ENCODE data around the gene UBQLNL. TPM values are rescaled to one million over a fixed set of nuclear protein-coding genes. Genes with fewer than 3 reads are reported as not detected.

The UBQLNL gene
- polyA plus RNA-seq, 1 of the 3 experiments (the other 2 are of a cell fraction): 0.03 TPM

DNA sequence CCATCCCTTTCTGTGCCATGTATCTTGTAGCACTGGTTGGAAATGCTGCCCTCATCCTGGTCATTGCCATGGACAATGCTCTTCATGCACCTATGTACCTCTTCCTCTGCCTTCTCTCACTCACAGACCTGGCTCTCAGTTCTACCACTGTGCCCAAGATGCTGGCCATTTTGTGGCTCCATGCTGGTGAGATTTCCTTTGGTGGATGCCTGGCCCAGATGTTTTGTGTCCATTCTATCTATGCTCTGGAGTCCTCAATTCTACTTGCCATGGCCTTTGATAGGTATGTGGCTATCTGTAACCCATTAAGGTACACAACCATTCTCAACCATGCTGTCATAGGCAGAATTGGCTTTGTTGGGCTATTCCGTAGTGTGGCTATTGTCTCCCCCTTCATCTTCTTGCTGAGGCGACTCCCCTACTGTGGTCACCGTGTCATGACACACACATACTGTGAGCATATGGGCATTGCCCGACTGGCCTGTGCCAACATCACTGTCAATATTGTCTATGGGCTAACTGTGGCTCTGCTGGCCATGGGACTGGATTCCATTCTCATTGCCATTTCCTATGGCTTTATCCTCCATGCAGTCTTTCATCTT, 27.6 kb downstream of the UBQLNL start (continued):
- TF ChIP-seq, protein P1, sequence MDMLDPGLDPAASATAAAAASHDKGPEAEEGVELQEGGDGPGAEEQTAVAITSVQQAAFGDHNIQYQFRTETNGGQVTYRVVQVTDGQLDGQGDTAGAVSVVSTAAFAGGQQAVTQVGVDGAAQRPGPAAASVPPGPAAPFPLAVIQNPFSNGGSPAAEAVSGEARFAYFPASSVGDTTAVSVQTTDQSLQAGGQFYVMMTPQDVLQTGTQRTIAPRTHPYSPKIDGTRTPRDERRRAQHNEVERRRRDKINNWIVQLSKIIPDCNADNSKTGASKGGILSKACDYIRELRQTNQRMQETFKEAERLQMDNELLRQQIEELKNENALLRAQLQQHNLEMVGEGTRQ (IDR thresholded peaks at IDR 0.05; ENCODE audit: borderline replicate concordance, low read depth, low read length): no peak
- TF ChIP-seq, protein P2, sequence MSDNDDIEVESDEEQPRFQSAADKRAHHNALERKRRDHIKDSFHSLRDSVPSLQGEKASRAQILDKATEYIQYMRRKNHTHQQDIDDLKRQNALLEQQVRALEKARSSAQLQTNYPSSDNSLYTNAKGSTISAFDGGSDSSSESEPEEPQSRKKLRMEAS (IDR thresholded peaks at IDR 0.05; ENCODE audit: low read depth): no peak
- TF ChIP-seq NFIC (IDR thresholded peaks at IDR 0.05; ENCODE audit: borderline replicate concordance) (no peak), TEAD4 (IDR thresholded peaks at IDR 0.05; ENCODE audit: borderline replicate concordance, insufficient read depth) (no peak), FOXJ3 (CRISPR knock-in tag; IDR thresholded peaks at IDR 0.05) (no peak), FOSL2 (IDR thresholded peaks at IDR 0.05; ENCODE audit: borderline replicate concordance, low read depth) (no peak), RCOR1 (IDR thresholded peaks at IDR 0.05; ENCODE audit: low read length) (no peak), RFX5 (IDR thresholded peaks at IDR 0.05; ENCODE audit: low read length) (no peak)
- TF ChIP-seq, protein P3, sequence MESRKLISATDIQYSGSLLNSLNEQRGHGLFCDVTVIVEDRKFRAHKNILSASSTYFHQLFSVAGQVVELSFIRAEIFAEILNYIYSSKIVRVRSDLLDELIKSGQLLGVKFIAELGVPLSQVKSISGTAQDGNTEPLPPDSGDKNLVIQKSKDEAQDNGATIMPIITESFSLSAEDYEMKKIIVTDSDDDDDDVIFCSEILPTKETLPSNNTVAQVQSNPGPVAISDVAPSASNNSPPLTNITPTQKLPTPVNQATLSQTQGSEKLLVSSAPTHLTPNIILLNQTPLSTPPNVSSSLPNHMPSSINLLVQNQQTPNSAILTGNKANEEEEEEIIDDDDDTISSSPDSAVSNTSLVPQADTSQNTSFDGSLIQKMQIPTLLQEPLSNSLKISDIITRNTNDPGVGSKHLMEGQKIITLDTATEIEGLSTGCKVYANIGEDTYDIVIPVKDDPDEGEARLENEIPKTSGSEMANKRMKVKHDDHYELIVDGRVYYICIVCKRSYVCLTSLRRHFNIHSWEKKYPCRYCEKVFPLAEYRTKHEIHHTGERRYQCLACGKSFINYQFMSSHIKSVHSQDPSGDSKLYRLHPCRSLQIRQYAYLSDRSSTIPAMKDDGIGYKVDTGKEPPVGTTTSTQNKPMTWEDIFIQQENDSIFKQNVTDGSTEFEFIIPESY (IDR thresholded peaks at IDR 0.05; ENCODE audit: borderline replicate concordance, low read depth): no peak

DNA sequence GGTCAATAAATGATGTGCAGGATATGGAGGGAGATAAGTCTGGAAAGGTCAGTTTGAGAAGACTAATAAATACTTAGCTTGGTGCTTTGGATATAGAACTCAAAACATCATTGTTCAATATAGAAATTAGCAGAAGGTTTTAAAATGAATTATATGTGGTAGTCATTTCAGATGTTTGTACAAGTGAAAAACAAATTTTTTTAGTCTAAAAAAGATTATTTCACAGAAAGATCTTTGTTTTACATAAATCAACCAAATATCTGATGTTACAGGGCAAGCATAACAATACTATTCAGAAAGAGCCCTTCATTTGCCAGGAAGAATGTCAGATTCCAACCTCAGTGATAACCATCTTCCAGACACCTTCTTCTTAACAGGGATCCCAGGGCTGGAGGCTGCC, 28.1 kb downstream of the UBQLNL start, which contains the start of gene OR52D1:
Gene OR52D1, plus strand, starts transcription at position 301 of the 400 bp plus-strand sequence. Its CDS starts 22 bp downstream, at position 323.
- POLR2A ChIA-PET: no interaction called here
- H3K27ac ChIP-seq (ENCODE audit: low read depth in 2 of 2, low read length in 1 of 2): no peak within 1 kb of the TSS
- no peaks in the 10 kb centered on the region for H3K4me1 ChIP-seq (ENCODE audit: control insufficient read depth in 1 of 2, insufficient read depth in 2 of 2, low read depth in 1 of 2, low read length in 1 of 2)
- H3K4me3 ChIP-seq (ENCODE audit: low read depth in 2 of 2, low read length in 1 of 2): no peak within 1 kb of the TSS
- no peaks in the 10 kb centered on the region for H3K36me3 ChIP-seq (replicated peaks in 1 of 2; ENCODE audit: control insufficient read depth in 1 of 2, insufficient read depth in 2 of 2, low read length in 1 of 2)
- no peak within 1 kb of the TSS for H3K4me2 ChIP-seq
- TF ChIP-seq, protein P4, sequence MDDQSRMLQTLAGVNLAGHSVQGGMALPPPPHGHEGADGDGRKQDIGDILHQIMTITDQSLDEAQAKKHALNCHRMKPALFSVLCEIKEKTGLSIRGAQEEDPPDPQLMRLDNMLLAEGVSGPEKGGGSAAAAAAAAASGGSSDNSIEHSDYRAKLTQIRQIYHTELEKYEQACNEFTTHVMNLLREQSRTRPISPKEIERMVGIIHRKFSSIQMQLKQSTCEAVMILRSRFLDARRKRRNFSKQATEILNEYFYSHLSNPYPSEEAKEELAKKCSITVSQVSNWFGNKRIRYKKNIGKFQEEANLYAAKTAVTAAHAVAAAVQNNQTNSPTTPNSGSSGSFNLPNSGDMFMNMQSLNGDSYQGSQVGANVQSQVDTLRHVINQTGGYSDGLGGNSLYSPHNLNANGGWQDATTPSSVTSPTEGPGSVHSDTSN (IDR thresholded peaks at IDR 0.05): no peak
- TF ChIP-seq FOXM1 (IDR thresholded peaks at IDR 0.05; ENCODE audit: low read depth) (no peak), FOSL2 (IDR thresholded peaks at IDR 0.05; ENCODE audit: borderline replicate concordance, low read depth) (no peak), POLR2AphosphoS5 (IDR thresholded peaks at IDR 0.05; ENCODE audit: low read depth, low read length) (no peak), EP300 (IDR thresholded peaks at IDR 0.05; ENCODE audit: borderline replicate concordance in 1 of 2, low read depth in 1 of 2, low read length in 1 of 2) (no peak), CHD2 (IDR thresholded peaks at IDR 0.05; ENCODE audit: low read length, partially characterized antibody) (no peak), ELF1 (IDR thresholded peaks at IDR 0.05) (no peak), TAF1 (IDR thresholded peaks at IDR 0.05; ENCODE audit: borderline replicate concordance, low read depth, low read length) (no peak), RXRA (IDR thresholded peaks at IDR 0.05; ENCODE audit: borderline replicate concordance, low read depth) (no peak), RAD21 (IDR thresholded peaks at IDR 0.05; ENCODE audit: low read length) (no peak), RCOR1 (IDR thresholded peaks at IDR 0.05; ENCODE audit: low read length) (no peak), MEF2A (IDR thresholded peaks at IDR 0.05; ENCODE audit: borderline replicate concordance, low read depth) (no peak)
- TF ChIP-seq, protein P3 (IDR thresholded peaks at IDR 0.05; ENCODE audit: borderline replicate concordance, low read depth): no peak
- TF ChIP-seq, protein P1 (IDR thresholded peaks at IDR 0.05; ENCODE audit: borderline replicate concordance, low read depth, low read length): no peak
- TF ChIP-seq, protein P5, sequence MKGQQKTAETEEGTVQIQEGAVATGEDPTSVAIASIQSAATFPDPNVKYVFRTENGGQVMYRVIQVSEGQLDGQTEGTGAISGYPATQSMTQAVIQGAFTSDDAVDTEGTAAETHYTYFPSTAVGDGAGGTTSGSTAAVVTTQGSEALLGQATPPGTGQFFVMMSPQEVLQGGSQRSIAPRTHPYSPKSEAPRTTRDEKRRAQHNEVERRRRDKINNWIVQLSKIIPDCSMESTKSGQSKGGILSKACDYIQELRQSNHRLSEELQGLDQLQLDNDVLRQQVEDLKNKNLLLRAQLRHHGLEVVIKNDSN (IDR thresholded peaks at IDR 0.05; ENCODE audit: borderline replicate concordance, low read depth): no peak
- H3K9me3 ChIP-seq: no peaks in the 10 kb centered on the region
- peaks cover 8% of the 10 kb centered on the region for H3K27me3 ChIP-seq (ENCODE audit: insufficient read depth)
- no peak within 1 kb of the TSS for H3K9ac ChIP-seq
- CTCF ChIA-PET: no interaction called here
- H3K9me2 ChIP-seq: no peaks in the 10 kb centered on the region
- no peaks in the 10 kb centered on the region for H4K20me1 ChIP-seq (ENCODE audit: insufficient read depth)
- no peak for DNase-seq
- no peaks in the 10 kb centered on the region for H3F3A ChIP-seq (replicated peaks; ENCODE audit: insufficient read depth)
- no peaks in the 10 kb centered on the region for H3K79me2 ChIP-seq (ENCODE audit: insufficient read depth)
- H2AFZ ChIP-seq (ENCODE audit: low read depth): no peak within 1 kb of the TSS

Measured in SK-N-SH (cell line).